GM10248 (cell line): Measurements from ENCODE around the gene SESN1.

ENCODE experiments used
- CTCF ChIA-PET: fragments of 300-600 bp; sonication (Branson Sonifier 250); formaldehyde crosslinking; extraction: SDS; loops from one replicate; lab custom pipeline; 2021; ENCODE audit warnings: antibody characterized with exemption; lab: Yijun Ruan, JAX
- POLR2A ChIA-PET: fragments of 350-650 bp; sonication (Branson Sonifier 250); formaldehyde crosslinking; extraction: SDS; loops from one replicate; lab custom pipeline; 2020; ENCODE audit warnings: antibody characterized with exemption; lab: Yijun Ruan, JAX
- DNase-seq: peaks from one replicate; pipeline ENCODE4 v3.0.0; 2012; ENCODE audit errors: extremely low spot score
- CTCF ChIP-seq: IDR thresholded peaks from 2 replicates; pipeline ENCODE4 v1.5.1; 2012; ENCODE audit warnings: mild to moderate bottlenecking, low read depth; ENCODE audit errors: extremely low read depth, missing control alignments, control extremely low read depth

Gene SESN1

GRCh38 chr6:108998485-108998884 lies 96.2 kb downstream of the SESN1 start:
- DNase-seq = no peak
- POLR2A ChIA-PET = no interaction called here
- CTCF ChIA-PET = no interaction called here
- TF ChIP-seq CTCF = no peak

- CTCF ChIA-PET = interaction anchor here (1.6 kb wide), 1 partner anchor 9 kb away, joined by 4 read pairs; no protein-coding TSS in a partner anchor
- POLR2A ChIA-PET = no interaction called here
- no peak for TF ChIP-seq CTCF
- DNase-seq = no peak
These were observed 98.4 kb downstream of the SESN1 start for GRCh38 chr6:108996208-108996607.

GRCh38 chr6:108995296-108995695 lies 99.3 kb downstream of the SESN1 start:
- DNase-seq = no peak
- TF ChIP-seq CTCF = no peak
- CTCF ChIA-PET = no interaction called here
- POLR2A ChIA-PET = no interaction called here

- ChIA-PET POLR2A (no interaction called here), CTCF (no interaction called here)
- DNase-seq = no peak
- TF ChIP-seq CTCF = no peak
These were observed 100.8 kb downstream of the SESN1 start for GRCh38 chr6:108993876-108994275.

- ChIA-PET CTCF (interaction anchor here (1.5 kb wide), 1 partner anchor 22 kb away, joined by 3 read pairs; no protein-coding TSS in a partner anchor), POLR2A (no interaction called here)
- TF ChIP-seq CTCF = no peak
- DNase-seq = no peak
These were observed 104.9 kb downstream of the SESN1 start for GRCh38 chr6:108989700-108990099.

GRCh38 chr6:108988765-108989164 lies 105.9 kb downstream of the SESN1 start:
- no peak for TF ChIP-seq CTCF
- ChIA-PET CTCF (interaction anchor here (1.5 to 2.4 kb wide), 2 partner anchors 12 to 21 kb away, joined by 3 to 8 read pairs; no protein-coding TSS in a partner anchor), POLR2A (no interaction called here)
- DNase-seq = no peak

GRCh38 chr6:108988296-108988695 lies 106.3 kb downstream of the SESN1 start:
- no peak for DNase-seq
- ChIA-PET POLR2A (no interaction called here), CTCF (interaction anchor here (1.5 to 2.4 kb wide), 2 partner anchors 12 to 20 kb away, joined by 3 to 8 read pairs; no protein-coding TSS in a partner anchor)
- no peak for TF ChIP-seq CTCF
